Mesendoderm (in vitro differentiated cells): ENCODE data around the gene POP7.
"Not testable (repeated sequence)": the region's sequence is repeated elsewhere in the genome, so short reads cannot be mapped to it uniquely, and the experiment has no call there.

Experiments used
- DNase-seq: peaks from one replicate; pipeline ENCODE4 v3.0.0; 2013
- H2AK5ac ChIP-seq: 2 replicates; pipeline ENCODE4 v1.6.1; 2013; ENCODE audit warnings: low read length, inconsistent platforms
- H2BK120ac ChIP-seq: 2 replicates; pipeline ENCODE4 v1.6.1; 2013; ENCODE audit warnings: low read depth, mild to moderate bottlenecking, low read length, moderate library complexity, mixed read lengths
- H2BK15ac ChIP-seq: replicated peaks from 2 replicates; pipeline ENCODE4 v1.6.1; 2013; ENCODE audit warnings: low read depth, mild to moderate bottlenecking, moderate library complexity
- H2BK5ac ChIP-seq: 2 replicates; pipeline ENCODE4 v1.6.1; 2013; ENCODE audit warnings: low read length, inconsistent platforms
- H3K18ac ChIP-seq: 2 replicates; pipeline ENCODE4 v1.6.1; 2013; ENCODE audit warnings: mild to moderate bottlenecking, low read length, mixed read lengths
- H3K23ac ChIP-seq: one replicate; pipeline ENCODE4 v1.6.1; 2013; ENCODE audit warnings: low read length
- H3K27ac ChIP-seq: 2 replicates; pipeline ENCODE4 v1.5.1; 2013; ENCODE audit warnings: low read depth, mild to moderate bottlenecking, inconsistent platforms, low read length, moderate library complexity
- H3K27me3 ChIP-seq: 2 replicates; pipeline ENCODE4 v1.6.1; 2013; ENCODE audit warnings: low read length, control low read depth, mild to moderate bottlenecking, inconsistent platforms; ENCODE audit not compliant: insufficient read depth, poor library complexity
- H3K36me3 ChIP-seq: 2 replicates; pipeline ENCODE4 v1.6.1; 2013; ENCODE audit warnings: low read length, inconsistent platforms; ENCODE audit not compliant: control insufficient read depth, insufficient read depth
- H3K4ac ChIP-seq: one replicate; pipeline ENCODE4 v1.6.1; 2013; ENCODE audit warnings: low read depth, mild to moderate bottlenecking, low read length, moderate library complexity
- H3K4me1 ChIP-seq: 2 replicates; pipeline ENCODE4 v1.6.1; 2013; ENCODE audit warnings: low read depth, low read length, inconsistent platforms; ENCODE audit not compliant: control insufficient read depth
- H3K4me2 ChIP-seq: 2 replicates; pipeline ENCODE4 v1.6.1; 2013; ENCODE audit warnings: low read length
- H3K4me3 ChIP-seq: 2 replicates; pipeline ENCODE4 v1.5.1; 2013; ENCODE audit warnings: mild to moderate bottlenecking, low read length
- H3K56ac ChIP-seq: one replicate; pipeline ENCODE4 v1.6.1; 2013; ENCODE audit warnings: low read length
- H3K79me1 ChIP-seq: 2 replicates; pipeline ENCODE4 v1.6.1; 2013; ENCODE audit warnings: low read length, inconsistent platforms
- H3K79me2 ChIP-seq: 2 replicates; pipeline ENCODE4 v1.6.1; 2013; ENCODE audit warnings: mild to moderate bottlenecking, low read length; ENCODE audit not compliant: control insufficient read depth, insufficient read depth
- H3K9ac ChIP-seq: 2 replicates; pipeline ENCODE4 v1.6.1; 2013; ENCODE audit warnings: low read length, inconsistent platforms
- H4K5ac ChIP-seq: one replicate; pipeline ENCODE4 v1.6.1; 2013; ENCODE audit warnings: low read length
- H4K8ac ChIP-seq: one replicate; pipeline ENCODE4 v1.6.1; 2013; ENCODE audit warnings: low read depth, mild to moderate bottlenecking, control low read depth, low read length, moderate library complexity
- WGBS: extraction: QIAGEN DNeasy Blood & Tissue Kit; methylation state at CpG from one replicate; pipeline ENCODE4 v1.1.7; 2013; ENCODE audit warnings: low lambda C conversion rate, missing lambda C conversion rate; ENCODE audit not compliant: insufficient coverage; ENCODE audit errors: extremely low coverage; 5-methylcytosine and 5-hydroxymethylcytosine counted together

Gene POP7

DNA sequence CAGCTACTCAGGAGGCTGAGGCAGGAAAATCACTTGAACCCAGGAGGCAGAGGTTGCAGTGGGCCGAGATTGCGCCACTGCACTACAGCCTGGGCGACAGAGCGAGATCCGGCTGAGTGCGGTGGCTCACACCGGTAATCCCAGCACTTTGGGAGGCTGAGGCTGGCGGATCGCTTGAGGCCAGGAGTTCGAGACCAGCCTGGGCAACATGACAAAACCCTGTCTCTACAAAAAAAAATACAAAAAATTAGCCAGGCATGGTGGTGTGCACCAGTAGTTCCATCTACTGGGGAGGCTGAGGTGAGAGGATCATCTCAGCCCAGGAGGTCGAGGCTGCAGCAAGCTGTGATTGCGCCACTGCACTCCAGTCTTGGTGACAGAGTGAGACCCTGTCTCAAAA lies 36.8 kb upstream of the POP7 start:
- H3K27me3 ChIP-seq, H2AK5ac ChIP-seq, DNase-seq, H2BK15ac ChIP-seq, H3K4me1 ChIP-seq, H3K36me3 ChIP-seq, H3K27ac ChIP-seq, H3K79me1 ChIP-seq, H3K79me2 ChIP-seq, H2BK120ac ChIP-seq, H4K8ac ChIP-seq, H3K18ac ChIP-seq, H3K9ac ChIP-seq, H3K4me2 ChIP-seq, H4K5ac ChIP-seq, H3K23ac ChIP-seq, H3K4ac ChIP-seq, H3K4me3 ChIP-seq, H3K56ac ChIP-seq, H2BK5ac ChIP-seq: not testable (repeated sequence)
- no CpG with 5 or more reads among the region's 12 CpGs for WGBS

DNA sequence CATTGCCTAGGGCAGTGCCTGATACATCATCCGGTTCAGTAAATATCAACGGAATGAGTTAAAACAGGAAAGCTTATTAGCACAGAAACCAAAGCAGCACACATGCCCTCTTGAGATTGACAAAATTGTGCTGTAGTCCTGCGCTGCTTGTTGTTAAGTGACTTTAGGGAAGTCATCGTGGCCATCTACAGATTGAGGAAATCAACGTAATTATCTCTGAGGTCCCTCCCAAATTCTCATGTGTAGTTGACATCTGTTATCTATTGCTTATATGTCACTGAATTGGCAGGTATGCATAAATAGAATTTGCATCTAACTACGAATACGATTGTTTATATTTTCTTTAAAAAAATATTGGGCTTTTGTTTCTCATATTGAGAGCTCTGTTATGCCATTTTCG lies 35.8 kb upstream of the POP7 start:
- Histone ChIP-seq H2BK15ac (no peak overlapping the region), H3K36me3 (no peaks in the 10 kb centered on the region), H3K23ac (no peak overlapping the region), H3K18ac (no peak overlapping the region), H3K27me3 (no peaks in the 10 kb centered on the region), H3K4me1 (no peaks in the 10 kb centered on the region), H3K27ac (no peak overlapping the region), H3K79me2 (peaks cover 4% of the 10 kb centered on the region), H3K79me1 (peaks cover 2% of the 10 kb centered on the region), H2AK5ac (no peak overlapping the region), H2BK5ac (no peak overlapping the region), H3K9ac (no peak overlapping the region), H3K56ac (no peak overlapping the region), H3K4ac (no peak overlapping the region), H3K4me2 (no peak overlapping the region), H3K4me3 (no peak overlapping the region), H4K8ac (no peak overlapping the region), H2BK120ac (no peak overlapping the region), H4K5ac (no peak overlapping the region)
- no CpG with 5 or more reads among the region's 8 CpGs for WGBS
- no peak for DNase-seq

DNA sequence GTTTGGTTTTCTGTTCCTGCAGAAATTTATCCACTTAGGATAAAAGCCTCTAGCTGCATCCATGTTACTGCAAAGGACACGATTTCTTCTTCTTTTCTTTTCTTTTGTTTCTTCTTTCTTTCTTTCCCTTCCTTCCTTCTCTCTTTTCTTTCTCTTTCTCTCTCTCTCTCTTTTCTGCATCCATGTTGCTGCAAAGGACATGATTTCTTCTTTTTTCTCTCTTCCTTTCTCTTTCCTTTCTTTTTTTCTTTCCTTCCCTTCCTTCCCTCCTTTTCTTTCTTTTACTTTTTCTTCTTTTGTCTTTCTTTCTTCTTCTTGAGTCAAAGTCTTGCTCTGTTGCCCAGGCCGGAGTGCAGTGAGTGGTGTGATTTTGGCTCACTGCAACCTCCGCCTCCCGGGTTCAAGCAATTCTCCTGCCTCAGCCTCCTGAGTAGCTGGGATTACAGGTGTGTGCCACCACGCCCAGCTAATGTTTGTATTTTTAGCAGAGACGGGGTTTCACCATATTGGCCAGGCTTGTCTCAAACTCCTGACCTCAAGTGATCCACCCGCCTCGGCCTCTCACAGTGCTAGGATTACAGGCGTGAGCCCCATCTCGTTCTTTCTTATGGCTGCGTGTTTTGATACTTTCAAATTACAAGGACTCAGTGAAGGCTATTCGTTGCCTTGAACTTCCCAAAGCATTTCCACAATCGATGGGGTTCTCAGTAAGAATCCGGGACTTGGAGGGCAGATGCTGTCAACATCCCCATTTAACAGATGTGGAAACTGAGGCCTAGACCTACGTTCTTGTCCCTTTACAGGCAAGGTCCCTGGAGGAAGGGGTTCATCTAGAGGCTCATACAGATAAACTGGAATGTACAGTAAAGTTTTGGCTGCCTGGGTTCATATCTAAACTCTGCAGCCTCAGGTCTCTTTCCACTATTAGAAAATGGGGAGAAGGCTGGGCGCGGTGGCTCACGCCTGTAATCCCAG lies 34.3 kb upstream of the POP7 start:
- Histone ChIP-seq H3K4me3 (no peak overlapping the region), H3K27me3 (no peaks in the 10 kb centered on the region)

DNA sequence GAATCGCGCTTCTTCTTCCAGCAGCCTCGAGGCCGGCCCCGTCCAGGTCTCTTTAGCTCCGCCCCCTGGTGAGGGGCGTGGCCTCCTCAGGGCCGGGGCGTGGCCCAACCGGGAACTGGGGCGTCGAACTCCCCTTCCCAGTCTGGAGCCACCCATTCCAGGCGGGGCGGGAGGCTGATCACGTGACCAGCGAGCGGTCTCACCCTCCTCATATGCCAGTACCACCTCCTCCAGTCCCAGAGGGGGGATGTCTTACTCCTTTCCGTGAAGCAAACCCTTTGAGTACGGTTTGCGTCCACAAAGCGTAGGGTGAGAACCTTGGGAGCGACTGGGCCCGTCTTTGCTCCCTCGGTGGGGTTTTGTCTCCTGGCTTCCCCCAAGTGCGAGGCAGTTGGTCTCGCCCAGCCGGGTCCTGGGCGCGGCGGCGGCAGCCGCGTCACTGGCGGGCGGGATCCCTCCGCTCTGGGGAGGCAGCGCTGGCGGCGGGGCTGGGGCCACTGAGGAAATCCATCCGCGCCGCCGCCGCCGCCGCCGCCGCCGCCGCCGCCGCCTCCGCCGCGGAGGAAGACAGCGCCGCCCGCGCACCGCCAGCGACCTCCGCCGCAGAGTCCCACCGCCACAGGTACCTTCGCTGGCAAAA lies 32.5 kb upstream of the POP7 start, which contains the start of gene GNB2:
TSS of gene GNB2 (plus strand) at position 439 of the 640 bp plus-strand sequence. CDS start 2,526 bp downstream, outside the sequence.
- H3K79me1 ChIP-seq = peaks cover 5% of the 10 kb centered on the region
- peak within 1 kb of the TSS; percentile 97 for H3K4me2 ChIP-seq
- H2BK5ac ChIP-seq = peak within 1 kb of the TSS; percentile 73
- H3K23ac ChIP-seq = peak within 1 kb of the TSS; percentile 45
- peak within 1 kb of the TSS; percentile 90 for H3K9ac ChIP-seq
- no peak within 1 kb of the TSS for H4K5ac ChIP-seq
- H4K8ac ChIP-seq = peak within 1 kb of the TSS; percentile 96
- peaks cover 1% of the 10 kb centered on the region for H3K36me3 ChIP-seq
- no peaks in the 10 kb centered on the region for H3K27me3 ChIP-seq
- H3K4me3 ChIP-seq = peak within 1 kb of the TSS; percentile 74
- peak; percentile 99 for DNase-seq
- H2AK5ac ChIP-seq = no peak within 1 kb of the TSS
- peaks cover 4% of the 10 kb centered on the region for H3K79me2 ChIP-seq
- no CpG with 5 or more reads among the region's 65 CpGs for WGBS
- no peak within 1 kb of the TSS for H2BK15ac ChIP-seq
- peak within 1 kb of the TSS; percentile 95 for H3K4ac ChIP-seq
- H3K27ac ChIP-seq = peak within 1 kb of the TSS; percentile 78
- peak within 1 kb of the TSS; percentile 95 for H3K18ac ChIP-seq
- no peaks in the 10 kb centered on the region for H3K4me1 ChIP-seq
- peak within 1 kb of the TSS; percentile 94 for H3K56ac ChIP-seq
- peak within 1 kb of the TSS; percentile 85 for H2BK120ac ChIP-seq

More for the DNA sequence above, 34.3 kb upstream of the POP7 start:
- Histone ChIP-seq H3K56ac (no peak overlapping the region), H3K23ac (no peak overlapping the region), H4K8ac (no peak overlapping the region), H3K79me2 (peaks cover 4% of the 10 kb centered on the region), H2BK5ac (no peak overlapping the region), H3K18ac (no peak overlapping the region), H2BK15ac (no peak overlapping the region), H4K5ac (no peak overlapping the region), H3K27ac (no peak overlapping the region), H3K79me1 (peaks cover 2% of the 10 kb centered on the region), H3K36me3 (no peaks in the 10 kb centered on the region), H3K4ac (no peak overlapping the region), H3K9ac (no peak overlapping the region), H3K4me2 (no peak overlapping the region), H2AK5ac (no peak overlapping the region), H3K4me1 (no peaks in the 10 kb centered on the region), H2BK120ac (no peak overlapping the region)
- no peak for DNase-seq
- no CpG with 5 or more reads among the region's 18 CpGs for WGBS

DNA sequence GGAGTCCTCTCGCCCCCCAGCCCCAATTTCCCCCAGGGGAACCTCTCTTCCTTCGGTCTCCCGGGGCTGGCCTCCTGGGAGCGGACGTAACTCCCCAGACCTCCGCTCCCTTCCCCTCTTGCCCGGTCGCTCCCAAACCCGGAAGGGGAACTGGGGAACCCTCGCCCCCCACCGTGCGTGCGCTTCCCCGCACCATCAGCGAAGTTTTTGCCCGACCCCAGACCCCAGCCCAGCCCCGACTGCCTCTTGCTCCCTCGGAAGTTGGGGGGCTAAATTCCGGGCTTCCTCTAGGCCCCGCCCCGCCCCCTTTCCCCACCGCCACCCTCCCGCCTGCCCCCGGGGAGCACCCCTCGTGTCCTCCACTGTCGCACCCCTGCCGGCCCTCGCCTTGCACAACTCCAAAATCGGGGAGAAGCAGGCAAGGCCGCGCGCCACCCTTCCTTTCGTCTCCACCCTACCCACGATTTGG lies 31.9 kb upstream of the POP7 start:
- Histone ChIP-seq H3K36me3 (peaks cover 3% of the 10 kb centered on the region), H3K27ac (peak overlapping the region; percentile 16), H2BK15ac (no peak overlapping the region), H3K79me1 (peaks cover 5% of the 10 kb centered on the region), H3K18ac (peak overlapping the region; percentile 95), H2BK5ac (no peak overlapping the region), H2AK5ac (no peak overlapping the region), H4K5ac (no peak overlapping the region), H2BK120ac (peak overlapping the region; percentile 85), H3K27me3 (no peaks in the 10 kb centered on the region), H3K4ac (peak overlapping the region; percentile 95), H3K4me1 (no peaks in the 10 kb centered on the region), H4K8ac (peak overlapping the region; percentile 96), H3K79me2 (peaks cover 4% of the 10 kb centered on the region), H3K4me3 (peak overlapping the region; percentile 74), H3K9ac (peak overlapping the region; percentile 90), H3K23ac (no peak overlapping the region), H3K56ac (peak overlapping the region; percentile 94), H3K4me2 (peak overlapping the region; percentile 97)
- WGBS = no CpG with 5 or more reads among the region's 34 CpGs
- DNase-seq = no peak
